ENCODE results near the gene HABP4. TPM values are rescaled to one million over a fixed set of nuclear protein-coding genes. Genes with fewer than 3 reads are reported as not detected.

Gene HABP4
- total RNA-seq, 4 donors from 2014 or later = 42.8 to 50.0 (median 46.3) TPM

GRCh38 chr9:96418920-96419690 lies 30.9 kb upstream of the HABP4 start:
- TF ChIP-seq POLR2A (IDR thresholded peaks at IDR 0.05) = peak; percentile 6 to 45
- TF ChIP-seq EP300 (IDR thresholded peaks at IDR 0.05) = peak in 1 of 2 donors; percentile 68
- TF ChIP-seq, protein P1, sequence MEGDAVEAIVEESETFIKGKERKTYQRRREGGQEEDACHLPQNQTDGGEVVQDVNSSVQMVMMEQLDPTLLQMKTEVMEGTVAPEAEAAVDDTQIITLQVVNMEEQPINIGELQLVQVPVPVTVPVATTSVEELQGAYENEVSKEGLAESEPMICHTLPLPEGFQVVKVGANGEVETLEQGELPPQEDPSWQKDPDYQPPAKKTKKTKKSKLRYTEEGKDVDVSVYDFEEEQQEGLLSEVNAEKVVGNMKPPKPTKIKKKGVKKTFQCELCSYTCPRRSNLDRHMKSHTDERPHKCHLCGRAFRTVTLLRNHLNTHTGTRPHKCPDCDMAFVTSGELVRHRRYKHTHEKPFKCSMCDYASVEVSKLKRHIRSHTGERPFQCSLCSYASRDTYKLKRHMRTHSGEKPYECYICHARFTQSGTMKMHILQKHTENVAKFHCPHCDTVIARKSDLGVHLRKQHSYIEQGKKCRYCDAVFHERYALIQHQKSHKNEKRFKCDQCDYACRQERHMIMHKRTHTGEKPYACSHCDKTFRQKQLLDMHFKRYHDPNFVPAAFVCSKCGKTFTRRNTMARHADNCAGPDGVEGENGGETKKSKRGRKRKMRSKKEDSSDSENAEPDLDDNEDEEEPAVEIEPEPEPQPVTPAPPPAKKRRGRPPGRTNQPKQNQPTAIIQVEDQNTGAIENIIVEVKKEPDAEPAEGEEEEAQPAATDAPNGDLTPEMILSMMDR (IDR thresholded peaks at IDR 0.05) = peak in 1 of 5 experiments; percentile 26
- Histone ChIP-seq H3K4me1 (peaks cover 6 to 33% (median 25%) of the 10 kb centered on the region in 4 donors), H3K36me3 (no peaks in the 10 kb centered on the region), H3K4me3 (peak overlapping the region; percentile 67 to 98 (median 86)), H3K9me3 (no peaks in the 10 kb centered on the region), H3K27ac (peak overlapping the region; percentile 97 to 100 (median 100)), H3K27me3 (no peaks in the 10 kb centered on the region)
- 0% methylated on average over 6 to 50 of the region's 58 CpGs for WGBS, 2 donors
- DNase-seq (ENCODE audit: low spot score in 2 of 2) = peak; percentile 46 to 47

- H3K4me1 ChIP-seq = peaks cover 6 to 33% (median 25%) of the 10 kb centered on the region in 4 donors
- H3K4me3 ChIP-seq = peak overlapping the region in 3 of 4 donors; percentile 67 to 93 (median 79)
- H3K9me3 ChIP-seq = no peaks in the 10 kb centered on the region
- H3K27ac ChIP-seq = peak overlapping the region; percentile 97 to 100 (median 100)
- DNase-seq (ENCODE audit: low spot score in 2 of 2) = no peak
- 17 to 24% methylated on average over 2 of the region's 2 CpGs for WGBS, 2 donors
- H3K27me3 ChIP-seq = no peaks in the 10 kb centered on the region
- no peaks in the 10 kb centered on the region for H3K36me3 ChIP-seq
- TF ChIP-seq, protein P1 (IDR thresholded peaks at IDR 0.05) = no peak
- TF ChIP-seq POLR2A (IDR thresholded peaks at IDR 0.05) (no peak), EP300 (IDR thresholded peaks at IDR 0.05) (no peak)
Observed at GRCh38 chr9:96419691-96419969, 30.3 kb upstream of the HABP4 start.

- peak in 1 of 2 donors; percentile 65 for DNase-seq (ENCODE audit: low spot score in 2 of 2)
- Histone ChIP-seq H3K27ac (peak overlapping the region; percentile 97 to 100 (median 100)), H3K4me3 (no peak overlapping the region), H3K36me3 (no peaks in the 10 kb centered on the region), H3K27me3 (no peaks in the 10 kb centered on the region), H3K4me1 (peaks cover 6 to 33% (median 25%) of the 10 kb centered on the region in 4 donors), H3K9me3 (no peaks in the 10 kb centered on the region)
- WGBS, 2 donors = 30 to 40% methylated on average over 6 of the region's 6 CpGs
- peak; percentile 74 to 91 for TF ChIP-seq EP300 (IDR thresholded peaks at IDR 0.05)
- TF ChIP-seq, protein P1 (IDR thresholded peaks at IDR 0.05) = no peak
- no peak for TF ChIP-seq POLR2A (IDR thresholded peaks at IDR 0.05)
Observed at GRCh38 chr9:96420468-96421219, 29.3 kb upstream of the HABP4 start.

DNA sequence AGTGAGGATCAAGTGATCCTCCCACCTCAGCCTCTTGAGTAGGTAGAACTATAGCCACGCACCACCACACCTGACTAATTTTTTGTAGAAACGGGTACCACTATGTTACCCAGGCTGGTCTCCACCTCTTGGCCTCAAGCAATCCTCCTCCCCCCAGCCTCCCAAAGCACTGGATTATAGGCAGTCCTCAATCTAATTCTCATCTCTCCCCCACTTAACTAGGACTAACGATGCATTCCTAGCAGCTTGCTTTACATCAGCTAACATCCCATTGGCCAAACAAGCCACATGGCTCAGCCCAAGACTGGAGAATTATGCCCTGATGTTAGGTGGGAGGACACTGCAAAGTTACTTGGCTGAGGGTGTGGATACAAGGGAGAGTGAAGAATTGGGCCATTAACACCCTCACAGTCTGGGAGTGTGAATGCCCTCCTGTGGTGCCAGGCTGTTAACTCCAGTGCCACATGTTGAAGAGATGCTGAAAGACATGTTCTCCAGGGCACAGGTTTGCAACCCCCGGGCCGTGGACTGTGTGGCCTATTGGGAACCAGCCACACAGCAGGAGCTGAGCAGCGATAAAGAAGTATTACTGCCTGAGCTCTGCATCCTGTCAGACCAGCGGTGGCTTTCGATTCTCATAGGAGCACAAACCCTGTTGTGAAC lies 26.5 kb upstream of the HABP4 start:
- DNase-seq (ENCODE audit: low spot score in 2 of 2) = no peak
- H3K27ac ChIP-seq = no peak overlapping the region

More for the DNA sequence above, 26.5 kb upstream of the HABP4 start:
- Histone ChIP-seq H3K4me1 (peaks cover 6 to 23% (median 18%) of the 10 kb centered on the region in 4 donors), H3K36me3 (no peaks in the 10 kb centered on the region), H3K27me3 (no peaks in the 10 kb centered on the region), H3K9me3 (no peaks in the 10 kb centered on the region), H3K4me3 (no peak overlapping the region)
- WGBS, 2 donors = 63 to 64% methylated on average over 8 of the region's 8 CpGs
- no peak for TF ChIP-seq EP300 (IDR thresholded peaks at IDR 0.05)
- TF ChIP-seq, protein P1 (IDR thresholded peaks at IDR 0.05) = no peak
- TF ChIP-seq POLR2A (IDR thresholded peaks at IDR 0.05) = no peak
